Stomach (tissue), 4 donors: ENCODE measurements around the gene RPUSD4.

ENCODE experiments used
- EP300 ChIP-seq: sonication (generic); formaldehyde crosslinking; IDR thresholded peaks from one replicate; pipeline ENCODE4 v1.6.1; 2017; ENCODE audit warnings: antibody characterized with exemption
- POLR2A ChIP-seq, 4 donors: fragments of 450-650 bp; IDR thresholded peaks; one replicate each; pipeline ENCODE4 v1.6.1; 2016; ENCODE audit warnings: antibody characterized with exemption in 4 of 4, control low read depth in 2 of 4, mild to moderate bottlenecking in 1 of 4, moderate library complexity in 1 of 4
- POLR2AphosphoS5 ChIP-seq, 3 donors: sonication (generic); formaldehyde crosslinking; IDR thresholded peaks; one replicate each; pipeline ENCODE4 v1.6.1; 2016; ENCODE audit warnings: antibody characterized with exemption in 3 of 3
- TF ChIP-seq, protein P1 (sequence below), 7 experiments: fragments of 450-650 bp in 4 of 7; fragments of 200-600 bp in 3 of 7; sonication (generic) in 3 of 7; IDR thresholded peaks; one replicate each; pipeline ENCODE4 v1.5.1; 2016 to 2019; ENCODE audit warnings: antibody characterized with exemption in 7 of 7, control low read depth in 2 of 7, mild to moderate bottlenecking in 1 of 7

- TF ChIP-seq, protein P1, sequence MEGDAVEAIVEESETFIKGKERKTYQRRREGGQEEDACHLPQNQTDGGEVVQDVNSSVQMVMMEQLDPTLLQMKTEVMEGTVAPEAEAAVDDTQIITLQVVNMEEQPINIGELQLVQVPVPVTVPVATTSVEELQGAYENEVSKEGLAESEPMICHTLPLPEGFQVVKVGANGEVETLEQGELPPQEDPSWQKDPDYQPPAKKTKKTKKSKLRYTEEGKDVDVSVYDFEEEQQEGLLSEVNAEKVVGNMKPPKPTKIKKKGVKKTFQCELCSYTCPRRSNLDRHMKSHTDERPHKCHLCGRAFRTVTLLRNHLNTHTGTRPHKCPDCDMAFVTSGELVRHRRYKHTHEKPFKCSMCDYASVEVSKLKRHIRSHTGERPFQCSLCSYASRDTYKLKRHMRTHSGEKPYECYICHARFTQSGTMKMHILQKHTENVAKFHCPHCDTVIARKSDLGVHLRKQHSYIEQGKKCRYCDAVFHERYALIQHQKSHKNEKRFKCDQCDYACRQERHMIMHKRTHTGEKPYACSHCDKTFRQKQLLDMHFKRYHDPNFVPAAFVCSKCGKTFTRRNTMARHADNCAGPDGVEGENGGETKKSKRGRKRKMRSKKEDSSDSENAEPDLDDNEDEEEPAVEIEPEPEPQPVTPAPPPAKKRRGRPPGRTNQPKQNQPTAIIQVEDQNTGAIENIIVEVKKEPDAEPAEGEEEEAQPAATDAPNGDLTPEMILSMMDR (IDR thresholded peaks at IDR 0.05), result no peak
- TF ChIP-seq POLR2A (IDR thresholded peaks at IDR 0.05) (no peak), POLR2AphosphoS5 (IDR thresholded peaks at IDR 0.05) (no peak), EP300 (no peak)
Observed at GRCh38 chr11:126253265-126253664, 41.8 kb upstream of the RPUSD4 start.
